Middle frontal gyrus (tissue), 1 donor: Measurements from ENCODE around the gene PLD5.
A peak's percentile ranks its signal among the peaks of the same experiment; 100 is the strongest.
"Not testable (repeated sequence)": the region's sequence is repeated elsewhere in the genome, so short reads cannot be mapped to it uniquely, and the experiment has no call there.

Source experiments
- DNase-seq: peaks from one replicate; pipeline ENCODE4 v3.0.0-alpha.2; 2015; ENCODE audit warnings: low spot score; ENCODE audit errors: extremely low spot score

The PLD5 gene

GRCh38 chr1:242506724-242507123, 17.8 kb downstream of the PLD5 start:
- DNase-seq: no peak

GRCh38 chr1:242489545-242489944, 35.0 kb downstream of the PLD5 start:
- no peak for DNase-seq

GRCh38 chr1:242477944-242478343, 46.6 kb downstream of the PLD5 start:
- DNase-seq: no peak

GRCh38 chr1:242470774-242471173, 53.7 kb downstream of the PLD5 start:
- DNase-seq: no peak

GRCh38 chr1:242468784-242469183, 55.7 kb downstream of the PLD5 start:
- DNase-seq: no peak

GRCh38 chr1:242467556-242468145, 56.8 kb downstream of the PLD5 start:
- peak; percentile 30 for DNase-seq

- no peak for DNase-seq
These were observed 61.6 kb downstream of the PLD5 start for GRCh38 chr1:242462867-242463266.

GRCh38 chr1:242459740-242460139, 64.8 kb downstream of the PLD5 start:
- not testable (repeated sequence) for DNase-seq

- DNase-seq: no peak
These were observed 67.7 kb downstream of the PLD5 start for GRCh38 chr1:242456726-242457269.

- DNase-seq: no peak
These were observed 69.5 kb downstream of the PLD5 start for GRCh38 chr1:242455052-242455361.

- no peak for DNase-seq
These were observed 70.0 kb downstream of the PLD5 start for GRCh38 chr1:242454262-242455051.

- no peak for DNase-seq
These were observed 71.9 kb downstream of the PLD5 start for GRCh38 chr1:242452573-242452972.

GRCh38 chr1:242449661-242450060, 74.8 kb downstream of the PLD5 start:
- no peak for DNase-seq

- DNase-seq: no peak
These were observed 75.4 kb downstream of the PLD5 start for GRCh38 chr1:242448910-242449645.

- no peak for DNase-seq
These were observed 76.8 kb downstream of the PLD5 start for GRCh38 chr1:242447689-242448088.

GRCh38 chr1:242440757-242441156, 83.7 kb downstream of the PLD5 start:
- DNase-seq: no peak

GRCh38 chr1:242435200-242435599, 89.3 kb downstream of the PLD5 start:
- DNase-seq: no peak

GRCh38 chr1:242432491-242433095, 91.9 kb downstream of the PLD5 start:
- no peak for DNase-seq

- no peak for DNase-seq
These were observed 92.7 kb downstream of the PLD5 start for GRCh38 chr1:242431786-242432185.

GRCh38 chr1:242430956-242431355, 93.5 kb downstream of the PLD5 start:
- no peak for DNase-seq

GRCh38 chr1:242428399-242429190, 95.9 kb downstream of the PLD5 start:
- no peak for DNase-seq
